Measurements from ENCODE around the gene BMPR2.
"Not testable (repeated sequence)": the region's sequence is repeated elsewhere in the genome, so short reads cannot be mapped to it uniquely, and the experiment has no call there.

BMPR2 gene

DNA sequence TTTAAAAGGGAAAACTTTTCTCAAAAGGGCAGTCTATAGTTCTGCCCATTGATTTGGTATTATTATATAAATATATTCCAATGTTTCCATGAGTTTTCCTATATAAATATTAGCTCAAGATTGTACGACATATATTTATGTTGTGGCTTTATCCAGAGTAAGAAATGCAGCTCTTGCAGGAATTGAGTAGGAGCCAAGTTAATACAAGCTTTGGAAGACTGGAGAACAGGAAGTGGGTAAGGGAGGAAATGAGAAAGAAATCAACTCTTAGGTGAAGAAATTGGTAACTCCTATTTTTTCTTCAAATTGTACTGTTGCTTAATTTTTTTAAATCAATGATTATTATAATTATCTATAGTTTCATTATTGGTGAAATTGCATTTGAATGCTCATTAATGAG is 153.3 kb downstream of the BMPR2 start:
- no peaks in the 10 kb centered on the region for H3K4me1 ChIP-seq (ENCODE audit: control insufficient read depth, low read length)

DNA sequence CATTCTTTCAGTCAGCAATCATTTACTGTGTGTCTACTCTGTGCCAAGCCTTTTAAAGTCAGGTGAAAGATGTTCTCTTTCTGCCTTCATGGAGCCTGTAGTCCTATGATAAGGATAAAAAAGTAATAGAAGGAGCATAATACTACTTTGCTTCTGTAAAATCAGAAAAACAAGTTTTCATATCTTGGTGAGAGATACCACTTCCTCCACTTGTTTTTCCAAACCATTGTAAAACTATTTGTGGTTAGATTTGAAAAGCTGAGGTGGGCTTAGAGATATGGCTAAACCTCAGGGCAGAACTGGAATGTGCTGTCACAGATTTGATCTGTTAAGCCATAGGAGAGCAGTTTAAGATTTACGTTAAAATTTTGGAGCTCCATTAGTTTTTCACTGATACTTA is 153.9 kb downstream of the BMPR2 start:
- H3K27me3 ChIP-seq (ENCODE audit: control insufficient read depth, low read length) = no peaks in the 10 kb centered on the region
- no peaks in the 10 kb centered on the region for H3K9me3 ChIP-seq (ENCODE audit: control insufficient read depth, insufficient read depth, low read length)
- H3K4me2 ChIP-seq (ENCODE audit: low read length) = no peak overlapping the region
- H3K9me2 ChIP-seq (replicated peaks; ENCODE audit: control insufficient read depth, low read length) = no peaks in the 10 kb centered on the region
- no peaks in the 10 kb centered on the region for H3F3A ChIP-seq (ENCODE audit: control insufficient read depth, insufficient read depth)
- H3K4me3 ChIP-seq (ENCODE audit: low read length) = no peak overlapping the region
- TF ChIP-seq, protein P1, sequence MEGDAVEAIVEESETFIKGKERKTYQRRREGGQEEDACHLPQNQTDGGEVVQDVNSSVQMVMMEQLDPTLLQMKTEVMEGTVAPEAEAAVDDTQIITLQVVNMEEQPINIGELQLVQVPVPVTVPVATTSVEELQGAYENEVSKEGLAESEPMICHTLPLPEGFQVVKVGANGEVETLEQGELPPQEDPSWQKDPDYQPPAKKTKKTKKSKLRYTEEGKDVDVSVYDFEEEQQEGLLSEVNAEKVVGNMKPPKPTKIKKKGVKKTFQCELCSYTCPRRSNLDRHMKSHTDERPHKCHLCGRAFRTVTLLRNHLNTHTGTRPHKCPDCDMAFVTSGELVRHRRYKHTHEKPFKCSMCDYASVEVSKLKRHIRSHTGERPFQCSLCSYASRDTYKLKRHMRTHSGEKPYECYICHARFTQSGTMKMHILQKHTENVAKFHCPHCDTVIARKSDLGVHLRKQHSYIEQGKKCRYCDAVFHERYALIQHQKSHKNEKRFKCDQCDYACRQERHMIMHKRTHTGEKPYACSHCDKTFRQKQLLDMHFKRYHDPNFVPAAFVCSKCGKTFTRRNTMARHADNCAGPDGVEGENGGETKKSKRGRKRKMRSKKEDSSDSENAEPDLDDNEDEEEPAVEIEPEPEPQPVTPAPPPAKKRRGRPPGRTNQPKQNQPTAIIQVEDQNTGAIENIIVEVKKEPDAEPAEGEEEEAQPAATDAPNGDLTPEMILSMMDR (IDR thresholded peaks at IDR 0.05; ENCODE audit: low read depth, low read length, poor library complexity, severe bottlenecking) = no peak
- TF ChIP-seq EZH2phosphoT487 (IDR thresholded peaks at IDR 0.05; ENCODE audit: borderline replicate concordance, low read length) = no peak
- no peaks in the 10 kb centered on the region for H3K4me1 ChIP-seq (ENCODE audit: control insufficient read depth, low read length)
- no peaks in the 10 kb centered on the region for H4K20me1 ChIP-seq (ENCODE audit: control insufficient read depth, insufficient read depth, low read depth, low read length)
- H3K27ac ChIP-seq (ENCODE audit: low read depth, low read length) = no peak overlapping the region
- H3K79me2 ChIP-seq (ENCODE audit: control insufficient read depth, low read length) = no peaks in the 10 kb centered on the region
- H3K36me3 ChIP-seq (ENCODE audit: control insufficient read depth, low read length) = no peaks in the 10 kb centered on the region

More for the DNA sequence above, 153.3 kb downstream of the BMPR2 start:
- H3K9me3 ChIP-seq (ENCODE audit: control insufficient read depth, insufficient read depth, low read length) = no peaks in the 10 kb centered on the region
- H3K79me2 ChIP-seq (ENCODE audit: control insufficient read depth, low read length) = no peaks in the 10 kb centered on the region
- no peak overlapping the region for H3K27ac ChIP-seq (ENCODE audit: low read depth, low read length)
- no peaks in the 10 kb centered on the region for H4K20me1 ChIP-seq (ENCODE audit: control insufficient read depth, insufficient read depth, low read depth, low read length)
- H3K9me2 ChIP-seq (replicated peaks; ENCODE audit: control insufficient read depth, low read length) = no peaks in the 10 kb centered on the region
- H3K4me3 ChIP-seq (ENCODE audit: low read length) = no peak overlapping the region
- no peak overlapping the region for H3K4me2 ChIP-seq (ENCODE audit: low read length)
- TF ChIP-seq, protein P1 (IDR thresholded peaks at IDR 0.05; ENCODE audit: low read depth, low read length, poor library complexity, severe bottlenecking) = no peak
- TF ChIP-seq EZH2phosphoT487 (IDR thresholded peaks at IDR 0.05; ENCODE audit: borderline replicate concordance, low read length) = no peak
- H3K27me3 ChIP-seq (ENCODE audit: control insufficient read depth, low read length) = no peaks in the 10 kb centered on the region
- no peaks in the 10 kb centered on the region for H3F3A ChIP-seq (ENCODE audit: control insufficient read depth, insufficient read depth)
- no peaks in the 10 kb centered on the region for H3K36me3 ChIP-seq (ENCODE audit: control insufficient read depth, low read length)

DNA sequence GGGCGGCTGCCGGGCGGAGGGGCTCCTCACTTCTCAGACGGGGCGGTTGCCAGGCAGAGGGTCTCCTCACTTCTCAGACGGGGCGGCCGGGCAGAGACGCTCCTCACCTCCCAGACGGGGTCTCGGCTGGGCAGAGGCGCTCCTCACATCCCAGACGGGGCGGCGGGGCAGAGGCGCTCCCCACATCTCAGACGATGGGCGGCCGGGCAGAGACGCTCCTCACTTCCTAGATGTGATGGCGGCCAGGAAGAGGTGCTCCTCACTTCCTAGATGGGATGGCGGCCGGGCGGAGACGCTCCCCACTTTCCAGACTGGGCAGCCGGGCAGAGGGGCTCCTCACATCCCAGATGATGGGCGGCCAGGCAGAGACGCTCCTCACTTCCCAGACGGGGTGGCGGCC is 159.2 kb downstream of the BMPR2 start:
- not testable (repeated sequence) for H3K4me1 ChIP-seq (ENCODE audit: control insufficient read depth, low read length); H3F3A ChIP-seq (ENCODE audit: control insufficient read depth, insufficient read depth); H3K79me2 ChIP-seq (ENCODE audit: control insufficient read depth, low read length); H3K9me2 ChIP-seq (replicated peaks; ENCODE audit: control insufficient read depth, low read length); H3K27ac ChIP-seq (ENCODE audit: low read depth, low read length); H3K27me3 ChIP-seq (ENCODE audit: control insufficient read depth, low read length); H4K20me1 ChIP-seq (ENCODE audit: control insufficient read depth, insufficient read depth, low read depth, low read length); H3K9me3 ChIP-seq (ENCODE audit: control insufficient read depth, insufficient read depth, low read length); H3K4me2 ChIP-seq (ENCODE audit: low read length); H3K4me3 ChIP-seq (ENCODE audit: low read length); H3K36me3 ChIP-seq (ENCODE audit: control insufficient read depth, low read length)

DNA sequence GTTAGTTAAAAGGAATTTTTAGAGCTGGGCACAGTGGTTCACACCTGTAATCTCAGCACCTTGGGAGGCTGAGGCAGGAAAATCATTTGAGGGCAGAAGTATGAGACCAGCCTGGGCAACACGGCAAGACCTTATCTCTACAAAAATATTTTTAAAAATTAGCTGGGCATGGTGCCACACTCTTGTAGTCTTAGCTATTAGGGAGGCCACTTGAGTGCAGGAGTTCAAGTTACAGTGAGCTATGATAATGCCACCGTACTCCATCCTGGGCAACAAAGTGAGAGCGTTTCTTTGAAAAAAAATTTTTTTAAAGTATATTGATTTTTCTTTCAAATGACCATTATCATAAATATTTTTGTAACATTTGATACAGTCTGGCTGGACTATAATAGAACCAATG is 165.0 kb downstream of the BMPR2 start:
- Histone ChIP-seq H4K20me1 (ENCODE audit: control insufficient read depth, insufficient read depth, low read depth, low read length) (no peaks in the 10 kb centered on the region), H3K27ac (ENCODE audit: low read depth, low read length) (no peak overlapping the region), H3K4me2 (ENCODE audit: low read length) (no peak overlapping the region), H3K4me1 (ENCODE audit: control insufficient read depth, low read length) (peaks cover 4% of the 10 kb centered on the region), H3K9me2 (replicated peaks; ENCODE audit: control insufficient read depth, low read length) (no peaks in the 10 kb centered on the region), H3F3A (ENCODE audit: control insufficient read depth, insufficient read depth) (0 out of 2 replicates have a peak, but pooled peaks cover 4% of the 10 kb centered on the region), H3K27me3 (ENCODE audit: control insufficient read depth, low read length) (no peaks in the 10 kb centered on the region), H3K36me3 (ENCODE audit: control insufficient read depth, low read length) (no peaks in the 10 kb centered on the region), H3K9me3 (ENCODE audit: control insufficient read depth, insufficient read depth, low read length) (no peaks in the 10 kb centered on the region), H3K79me2 (ENCODE audit: control insufficient read depth, low read length) (no peaks in the 10 kb centered on the region), H3K4me3 (ENCODE audit: low read length) (no peak overlapping the region)
- TF ChIP-seq EZH2phosphoT487 (IDR thresholded peaks at IDR 0.05; ENCODE audit: borderline replicate concordance, low read length) = no peak
- TF ChIP-seq, protein P1 (IDR thresholded peaks at IDR 0.05; ENCODE audit: low read depth, low read length, poor library complexity, severe bottlenecking) = no peak

Measured in DOHH2 (cell line).